Activated B cell treated with CpG ODN at 0.5 μM for 24 hours (primary cell): ENCODE data around the gene SCNM1. TPM values are rescaled to one million over a fixed set of nuclear protein-coding genes. Genes with fewer than 3 reads are reported as not detected.

Experiments used
- ATAC-seq: fragments of 200-7000 bp; cut with Tn5 transposase; one replicate; pipeline ENCODE4 v1.10.0; 2021; ENCODE audit warnings: low read depth, mild to moderate bottlenecking, moderate library complexity
- CTCF ChIA-PET: fragments of 350-600 bp; sonication (Branson Sonifier 250); formaldehyde crosslinking; loops from one replicate; lab custom pipeline; 2021; ENCODE audit warnings: antibody characterized with exemption; lab: Charles Lee
- POLR2A ChIA-PET: fragments of 350-600 bp; sonication (Branson Sonifier 250); formaldehyde crosslinking; loops from one replicate; lab custom pipeline; 2021; ENCODE audit warnings: antibody characterized with exemption; lab: Charles Lee
- DNase-seq: peaks from one replicate; pipeline ENCODE4 v3.0.0; 2022
- H3K27ac Mint-ChIP-seq: one replicate; pipeline ENCODE4 v1.8.0; 2020; ENCODE audit warnings: mixed read lengths
- H3K27me3 Mint-ChIP-seq: one replicate; pipeline ENCODE4 v1.8.0; 2021; ENCODE audit warnings: mixed read lengths
- H3K36me3 Mint-ChIP-seq: one replicate; pipeline ENCODE4 v1.8.0; 2021; ENCODE audit warnings: low read depth, mixed read lengths
- H3K4me1 Mint-ChIP-seq: one replicate; pipeline ENCODE4 v1.8.0; 2021; ENCODE audit warnings: mixed read lengths
- H3K4me3 Mint-ChIP-seq: one replicate; pipeline ENCODE4 v1.8.0; 2020; ENCODE audit warnings: mild to moderate bottlenecking, mixed read lengths
- H3K9me3 Mint-ChIP-seq: one replicate; pipeline ENCODE4 v1.8.0; 2020; ENCODE audit warnings: mixed read lengths
- CTCF ChIP-seq: fragments of 200-600 bp; IDR thresholded peaks from one replicate; pipeline ENCODE4 v1.8.0; 2022; ENCODE audit warnings: antibody characterized with exemption, mild to moderate bottlenecking
- intact Hi-C: fragments of 100-400 bp; cut with micrococcal nuclease; formaldehyde crosslinking; loops from one replicate; pipeline ENCODE4 v1.15.1; 2024
- total RNA-seq: library from RNA; stranded (reverse); gene quantifications from 2 replicates; pipeline ENCODE4 v1.2.3, GENCODE V29; 2022

The SCNM1 gene
- total RNA-seq, 1 donor from 2014 or later = 58.2 TPM

DNA sequence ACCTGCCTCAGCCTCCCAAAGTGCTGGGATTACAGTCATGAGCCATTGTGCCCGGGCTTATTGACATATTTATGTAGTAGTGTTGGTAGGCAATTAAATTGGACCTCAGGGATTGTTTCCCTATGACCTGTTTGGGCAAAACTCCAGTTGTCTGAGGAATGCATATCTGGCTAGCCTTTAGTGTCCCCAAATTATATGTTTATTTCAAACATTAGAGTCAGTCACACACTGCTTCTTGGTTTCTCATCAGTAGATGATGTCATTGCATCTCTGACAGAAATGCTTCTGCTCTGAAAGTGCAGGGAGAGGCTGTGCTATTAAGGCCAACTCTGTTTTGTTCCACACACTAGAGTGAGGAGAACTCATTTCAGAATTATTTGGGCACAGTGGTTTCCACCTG lies 44.9 kb downstream of the SCNM1 start:
- no peak overlapping the region for H3K27ac Mint-ChIP-seq
- intact Hi-C loops = no loop called here
- no peak for TF ChIP-seq CTCF
- ChIA-PET POLR2A (no interaction called here), CTCF (no interaction called here)
- no peak for DNase-seq
- no peaks in the 10 kb centered on the region for H3K9me3 Mint-ChIP-seq
- H3K4me1 Mint-ChIP-seq = peaks cover 11% of the 10 kb centered on the region
- no peaks in the 10 kb centered on the region for H3K27me3 Mint-ChIP-seq
- H3K4me3 Mint-ChIP-seq = no peak overlapping the region
- H3K36me3 Mint-ChIP-seq = peaks cover 61% of the 10 kb centered on the region
- ATAC-seq = no peak

DNA sequence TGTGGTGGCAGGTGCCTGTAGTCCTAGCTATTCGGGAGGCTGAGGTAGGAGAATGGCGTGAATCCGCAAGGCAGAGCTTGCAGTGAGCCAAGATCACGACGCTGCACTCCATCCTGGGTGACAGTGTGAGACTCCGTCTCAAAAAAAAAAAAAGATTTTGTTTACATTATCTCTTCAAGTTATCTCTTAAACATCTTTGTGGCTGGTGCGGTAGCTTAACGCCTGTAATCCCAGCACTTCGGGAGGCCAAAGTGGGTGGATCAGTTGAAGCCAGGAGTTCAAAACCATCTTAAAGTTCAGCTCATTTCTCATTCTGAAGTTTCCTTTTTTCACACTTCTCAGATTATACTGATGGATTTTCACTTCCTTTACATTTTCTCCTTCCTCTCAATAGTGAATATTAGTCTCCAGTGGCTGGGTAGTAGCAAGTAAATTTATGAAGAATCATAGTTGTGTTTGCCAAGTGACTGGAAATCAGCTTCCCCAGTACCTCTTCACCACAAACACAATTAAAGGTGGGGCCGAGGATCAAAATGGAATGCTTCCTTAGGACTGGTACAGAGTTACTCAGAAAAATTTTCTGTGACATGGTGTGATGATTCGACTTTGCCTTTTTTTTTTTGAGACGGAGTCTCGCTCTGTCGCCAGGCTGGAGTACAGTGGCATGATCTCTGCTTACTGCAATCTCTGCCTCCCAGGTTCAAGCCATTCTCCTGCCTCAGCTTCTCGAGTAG lies 46.2 kb downstream of the SCNM1 start:
- Mint-ChIP-seq H3K4me3 (no peak overlapping the region), H3K36me3 (peaks cover 57% of the 10 kb centered on the region), H3K27me3 (no peaks in the 10 kb centered on the region), H3K9me3 (no peaks in the 10 kb centered on the region), H3K27ac (no peak overlapping the region), H3K4me1 (peaks cover 16% of the 10 kb centered on the region)
- DNase-seq = no peak
- intact Hi-C loops = no loop called here
- no peak for TF ChIP-seq CTCF
- ChIA-PET POLR2A (interaction anchor here (0.7 kb wide), 1 partner anchor 16 kb away, joined by 3 read pairs; no protein-coding TSS in a partner anchor), CTCF (no interaction called here)
- ATAC-seq = no peak

- CTCF ChIA-PET = no interaction called here
- no peak overlapping the region for H3K27ac Mint-ChIP-seq
- POLR2A ChIA-PET = no interaction called here
- no peak for ATAC-seq
- H3K9me3 Mint-ChIP-seq = no peaks in the 10 kb centered on the region
- peaks cover 17% of the 10 kb centered on the region for H3K4me1 Mint-ChIP-seq
- TF ChIP-seq CTCF = no peak
- no peaks in the 10 kb centered on the region for H3K27me3 Mint-ChIP-seq
- peaks cover 53% of the 10 kb centered on the region for H3K36me3 Mint-ChIP-seq
- H3K4me3 Mint-ChIP-seq = no peak overlapping the region
- intact Hi-C loops = no loop called here
- DNase-seq = no peak
Observed at GRCh38 chr1:151213560-151213959, 47.6 kb downstream of the SCNM1 start.

Other genes starting within 250 kb of the SCNM1 start
- gene SETDB1, start 239.8 kb upstream of the SCNM1 start, total RNA-seq = 101 and 105 TPM in 2 replicates
- gene CERS2, start 191.3 kb upstream of the SCNM1 start, total RNA-seq = 95.5 and 106 TPM in 2 replicates
- gene ANXA9, start 183.9 kb upstream of the SCNM1 start, total RNA-seq = not detected in 2 replicates
- gene MINDY1, start 159.2 kb upstream of the SCNM1 start, total RNA-seq = 8.9 and 10.7 TPM in 2 replicates
- 12.9 and 14.2 TPM in 2 replicates for gene PRUNE1, start 157.7 kb upstream of the SCNM1 start, total RNA-seq
- gene BNIPL, start 129.6 kb upstream of the SCNM1 start, total RNA-seq = 1.00 and 1.2 TPM in 2 replicates
- gene C1orf56, start 118.4 kb upstream of the SCNM1 start, total RNA-seq = 2.4 and 2.5 TPM in 2 replicates
- gene CDC42SE1, start 106.5 kb upstream of the SCNM1 start, total RNA-seq = 139 and 148 TPM in 2 replicates
- gene MLLT11, start 105.7 kb upstream of the SCNM1 start, total RNA-seq = 0.59 and 0.67 TPM in 2 replicates
- gene GABPB2, start 95.4 kb upstream of the SCNM1 start, total RNA-seq = 13.8 and 17.4 TPM in 2 replicates
- 0.59 and 0.67 TPM in 2 replicates for gene SEMA6C, start 19.5 kb upstream of the SCNM1 start, total RNA-seq
- 8.5 and 9.3 TPM in 2 replicates for gene TNFAIP8L2, start 9.5 kb upstream of the SCNM1 start, total RNA-seq
- 4.9 and 5.4 TPM in 2 replicates for gene LYSMD1, start 242 bp upstream of the SCNM1 start, total RNA-seq
- gene TMOD4, start 9.8 kb downstream of the SCNM1 start, total RNA-seq = 3.8 and 4.4 TPM in 2 replicates
- gene VPS72, start 24.1 kb downstream of the SCNM1 start, total RNA-seq = 58.8 and 72.1 TPM in 2 replicates
- 63.2 and 77.7 TPM in 2 replicates for gene PIP5K1A, start 32.4 kb downstream of the SCNM1 start, total RNA-seq
- 189 and 201 TPM in 2 replicates for gene PSMD4, start 88.6 kb downstream of the SCNM1 start, total RNA-seq
- gene ZNF687, start 116.2 kb downstream of the SCNM1 start, total RNA-seq = 38.8 and 40.3 TPM in 2 replicates
- gene PI4KB, start 161.3 kb downstream of the SCNM1 start, total RNA-seq = 112 and 113 TPM in 2 replicates
- gene RFX5, start 181.1 kb downstream of the SCNM1 start, total RNA-seq = 222 and 262 TPM in 2 replicates
- not detected in 2 replicates for gene SELENBP1, start 206.6 kb downstream of the SCNM1 start, total RNA-seq
- 310 and 330 TPM in 2 replicates for gene PSMB4, start 233.4 kb downstream of the SCNM1 start, total RNA-seq